GM21360 (cell line): Measurements from ENCODE around the gene NUP107.
"Not testable (repeated sequence)": the region's sequence is repeated elsewhere in the genome, so short reads cannot be mapped to it uniquely, and the experiment has no call there.

Source experiments
- ATAC-seq: cut with Tn5 transposase; IDR thresholded peaks from one replicate; pipeline ENCODE4 v1.9.1; 2021; ENCODE audit warnings: mild to moderate bottlenecking, moderate library complexity; ENCODE audit not compliant: unreplicated experiment

The NUP107 gene

GRCh38 chr12:68686595-68687521, at the start of gene NUP107:
Gene NUP107, plus strand, starts transcription at chr12:68686978. Its CDS starts 88 bp downstream, at chr12:68687066.
- ATAC-seq = peak; percentile 94

GRCh38 chr12:68637439-68637838, 49.3 kb upstream of the NUP107 start:
- ATAC-seq = not testable (repeated sequence)

GRCh38 chr12:68638171-68638570, 48.6 kb upstream of the NUP107 start:
- ATAC-seq = no peak

GRCh38 chr12:68638721-68639395, 47.9 kb upstream of the NUP107 start:
- ATAC-seq = no peak

GRCh38 chr12:68639396-68639767, 47.4 kb upstream of the NUP107 start:
- ATAC-seq = no peak

- ATAC-seq = peak; percentile 84
Observed at GRCh38 chr12:68641138-68641537, 45.6 kb upstream of the NUP107 start.

- ATAC-seq = no peak
Observed at GRCh38 chr12:68646484-68646883, 40.3 kb upstream of the NUP107 start.

GRCh38 chr12:68647507-68647906, 39.3 kb upstream of the NUP107 start:
- ATAC-seq = no peak

GRCh38 chr12:68648179-68648578, 38.6 kb upstream of the NUP107 start:
- no peak for ATAC-seq

- ATAC-seq = no peak
Observed at GRCh38 chr12:68665016-68665569, 21.7 kb upstream of the NUP107 start.

GRCh38 chr12:68667291-68667690, 19.5 kb upstream of the NUP107 start:
- ATAC-seq = no peak

- ATAC-seq = no peak
Observed at GRCh38 chr12:68667896-68668295, 18.9 kb upstream of the NUP107 start.

- ATAC-seq = no peak
Observed at GRCh38 chr12:68671179-68671578, 15.6 kb upstream of the NUP107 start.

- no peak for ATAC-seq
Observed at GRCh38 chr12:68673788-68674187, 13.0 kb upstream of the NUP107 start.

- no peak for ATAC-seq
Observed at GRCh38 chr12:68674376-68674775, 12.4 kb upstream of the NUP107 start.

GRCh38 chr12:68675101-68675842, 11.5 kb upstream of the NUP107 start:
- no peak for ATAC-seq

- ATAC-seq = not testable (repeated sequence)
Observed at GRCh38 chr12:68676854-68677253, 9.9 kb upstream of the NUP107 start.

- ATAC-seq = no peak
Observed at GRCh38 chr12:68686262-68686594, 550 bp upstream of the NUP107 start.

- no peak for ATAC-seq
Observed at GRCh38 chr12:68695454-68695853, 8.7 kb downstream of the NUP107 start.

GRCh38 chr12:68699486-68699885, 12.7 kb downstream of the NUP107 start:
- no peak for ATAC-seq

- ATAC-seq = no peak
Observed at GRCh38 chr12:68727776-68728175, 41.0 kb downstream of the NUP107 start.
